Choroid plexus epithelial cell (primary cell): ENCODE data around the gene NOP14.
"Not testable (repeated sequence)": the region's sequence is repeated elsewhere in the genome, so short reads cannot be mapped to it uniquely, and the experiment has no call there.

Source experiments
- DNase-seq: peaks from one replicate; pipeline ENCODE4 v3.0.0-alpha.2; 2010; ENCODE audit warnings: low read depth
- H3K4me3 ChIP-seq: 2 replicates; pipeline ENCODE4 v1.5.1; 2011; ENCODE audit warnings: low read depth, mild to moderate bottlenecking, control low read depth, low read length, moderate library complexity
- TF ChIP-seq, protein P1 (sequence below): conservative IDR thresholded peaks from 2 replicates; pipeline ENCODE4 v1.5.1; 2011; ENCODE audit warnings: low read depth, mild to moderate bottlenecking, control low read depth, inconsistent platforms, low read length, moderate library complexity

NOP14 gene

GRCh38 chr4:2953496-2953895 lies 9.7 kb downstream of the NOP14 start:
- no peak overlapping the region for H3K4me3 ChIP-seq
- TF ChIP-seq, protein P1, sequence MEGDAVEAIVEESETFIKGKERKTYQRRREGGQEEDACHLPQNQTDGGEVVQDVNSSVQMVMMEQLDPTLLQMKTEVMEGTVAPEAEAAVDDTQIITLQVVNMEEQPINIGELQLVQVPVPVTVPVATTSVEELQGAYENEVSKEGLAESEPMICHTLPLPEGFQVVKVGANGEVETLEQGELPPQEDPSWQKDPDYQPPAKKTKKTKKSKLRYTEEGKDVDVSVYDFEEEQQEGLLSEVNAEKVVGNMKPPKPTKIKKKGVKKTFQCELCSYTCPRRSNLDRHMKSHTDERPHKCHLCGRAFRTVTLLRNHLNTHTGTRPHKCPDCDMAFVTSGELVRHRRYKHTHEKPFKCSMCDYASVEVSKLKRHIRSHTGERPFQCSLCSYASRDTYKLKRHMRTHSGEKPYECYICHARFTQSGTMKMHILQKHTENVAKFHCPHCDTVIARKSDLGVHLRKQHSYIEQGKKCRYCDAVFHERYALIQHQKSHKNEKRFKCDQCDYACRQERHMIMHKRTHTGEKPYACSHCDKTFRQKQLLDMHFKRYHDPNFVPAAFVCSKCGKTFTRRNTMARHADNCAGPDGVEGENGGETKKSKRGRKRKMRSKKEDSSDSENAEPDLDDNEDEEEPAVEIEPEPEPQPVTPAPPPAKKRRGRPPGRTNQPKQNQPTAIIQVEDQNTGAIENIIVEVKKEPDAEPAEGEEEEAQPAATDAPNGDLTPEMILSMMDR = no peak
- DNase-seq = no peak

DNA sequence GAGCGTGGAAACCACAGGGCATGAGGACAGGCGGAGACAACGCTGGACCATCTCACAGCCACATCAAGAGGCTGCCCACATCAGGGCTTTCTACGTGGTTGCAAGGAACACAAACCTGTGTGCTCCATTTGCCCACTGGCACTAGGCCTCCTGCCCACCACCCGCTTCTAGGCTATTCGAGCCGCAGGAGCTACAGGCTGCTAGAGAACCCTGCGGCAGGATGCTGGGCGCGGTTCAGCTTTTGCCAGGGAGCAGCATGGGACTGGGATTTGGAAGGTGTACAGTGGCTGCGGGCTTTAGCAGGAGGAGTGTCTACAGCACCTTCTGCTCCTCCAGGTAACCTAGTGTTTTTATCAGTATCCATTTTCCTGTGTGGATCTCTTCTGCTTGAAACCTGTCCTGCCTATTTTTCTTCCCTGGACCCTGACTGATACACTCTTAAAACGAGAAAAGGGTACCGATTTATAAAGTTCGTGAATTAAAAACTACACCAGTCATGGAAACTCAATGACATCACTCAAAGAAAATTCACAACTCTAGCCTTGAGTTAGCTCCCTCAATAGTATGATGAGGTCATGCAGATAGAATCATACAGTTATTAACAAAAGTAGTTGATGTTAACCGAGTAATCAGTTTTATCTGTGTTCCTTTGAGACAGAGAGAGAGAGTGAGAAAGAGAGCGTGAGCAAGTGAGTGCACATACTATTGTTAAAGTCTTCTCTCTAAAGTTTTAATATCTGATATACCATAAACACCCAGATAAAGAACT lies 12.8 kb downstream of the NOP14 start:
- TF ChIP-seq, protein P1 = no peak
- no peak overlapping the region for H3K4me3 ChIP-seq
- DNase-seq = no peak

- TF ChIP-seq, protein P1 = no peak
- H3K4me3 ChIP-seq = no peak overlapping the region
- DNase-seq = no peak
Observed at GRCh38 chr4:2949782-2950125, 13.5 kb downstream of the NOP14 start.

- DNase-seq = no peak
- no peak overlapping the region for H3K4me3 ChIP-seq
- TF ChIP-seq, protein P1 = peak; percentile 56
Observed at GRCh38 chr4:2948895-2949781, 14.1 kb downstream of the NOP14 start.

DNA sequence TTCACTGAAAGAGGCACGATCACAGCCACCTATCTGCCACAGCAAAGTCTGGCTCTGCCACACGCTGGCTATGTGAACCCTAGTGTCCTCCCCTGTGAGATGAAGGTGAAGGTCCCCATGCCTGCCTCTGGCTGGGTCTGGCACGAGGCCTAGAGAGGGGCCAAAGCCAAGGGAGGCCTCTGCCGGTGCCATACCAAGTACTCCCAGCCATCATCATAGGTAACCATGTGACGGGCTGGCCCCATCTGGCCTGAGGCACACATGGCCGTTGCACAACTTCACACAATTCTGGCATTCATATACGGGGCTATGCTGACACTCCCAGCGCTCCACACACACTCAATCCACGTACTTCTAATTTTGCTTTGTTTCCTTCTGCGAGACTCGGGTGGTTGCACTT lies 15.3 kb downstream of the NOP14 start:
- no peak overlapping the region for H3K4me3 ChIP-seq
- TF ChIP-seq, protein P1 = no peak
- DNase-seq = no peak

- no peak for DNase-seq
- no peak overlapping the region for H3K4me3 ChIP-seq
- TF ChIP-seq, protein P1 = no peak
Observed at GRCh38 chr4:2946812-2947600, 16.2 kb downstream of the NOP14 start.

DNA sequence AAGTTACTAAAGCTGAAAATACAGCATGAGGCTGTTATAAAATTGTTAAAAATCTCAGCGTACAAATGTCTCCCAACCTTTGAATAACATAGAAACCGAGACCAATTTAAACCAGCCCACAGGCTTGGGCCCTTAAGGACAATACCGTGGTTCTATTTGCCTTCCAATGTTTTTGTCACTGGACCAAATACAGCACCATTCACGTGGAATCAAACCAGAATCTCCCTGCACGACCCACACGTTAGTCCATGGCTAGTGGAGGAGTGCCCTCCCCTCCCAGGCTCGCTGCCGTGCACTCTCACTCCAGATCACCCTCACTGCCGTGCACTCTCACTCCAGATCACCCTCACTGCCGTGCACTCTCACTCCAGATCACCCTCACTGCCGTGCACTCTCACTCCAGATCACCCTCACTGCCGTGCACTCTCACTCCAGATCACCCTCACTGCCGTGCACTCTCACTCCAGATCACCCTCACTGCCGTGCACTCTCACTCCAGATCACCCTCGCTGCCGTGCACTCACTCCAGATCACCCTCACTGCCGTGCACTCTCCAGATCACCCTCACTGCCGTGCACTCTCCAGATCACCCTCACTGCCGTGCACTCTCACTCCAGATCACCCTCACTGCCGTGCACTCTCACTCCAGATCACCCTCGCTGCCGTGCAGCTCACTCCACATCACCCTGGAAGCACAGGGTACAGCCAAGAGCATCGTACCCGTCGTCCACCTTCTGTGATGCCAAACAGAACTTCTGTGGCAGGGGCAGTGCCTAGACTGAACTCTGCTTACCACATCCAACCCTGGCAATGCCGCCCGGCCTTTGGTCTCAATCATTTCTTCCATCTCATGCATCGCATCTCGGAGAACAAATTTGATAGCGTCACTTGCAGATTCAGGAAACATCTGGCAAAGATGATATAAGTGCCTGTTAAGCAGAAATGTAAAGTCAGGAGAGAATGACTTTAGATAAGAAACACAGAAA lies 17.3 kb downstream of the NOP14 start:
- H3K4me3 ChIP-seq, DNase-seq: not testable (repeated sequence)
